C1 segment of cervical spinal cord (tissue), 14 donors: ENCODE results near the gene CCDC63.
"Not testable (repeated sequence)": the region's sequence is repeated elsewhere in the genome, so short reads cannot be mapped to it uniquely, and the experiment has no call there.

ENCODE experiments used
- DNase-seq, 14 donors: peaks; one replicate each; lab custom pipeline; 2025; lab: John Stamatoyannopoulos, UW

Gene CCDC63

DNA sequence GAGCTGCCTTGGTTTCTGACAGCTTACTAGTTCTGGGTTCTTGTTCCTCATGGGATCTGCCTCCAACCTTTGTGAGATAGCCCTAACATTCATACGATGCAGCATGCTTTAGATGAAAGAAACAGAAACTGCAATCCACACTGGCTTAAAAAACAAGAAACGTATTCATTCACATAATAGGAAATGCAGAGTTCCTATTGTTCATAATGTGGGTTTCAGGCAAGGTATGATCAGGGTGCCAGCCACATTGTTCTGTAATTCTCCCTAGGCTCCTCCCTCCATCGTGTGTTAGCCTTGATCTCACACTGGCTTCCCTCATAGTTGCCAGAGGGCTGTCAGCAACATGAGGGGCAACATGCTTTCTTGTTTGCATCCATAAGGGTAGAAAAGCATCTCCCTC lies 2.7 kb upstream of the CCDC63 start:
- DNase-seq: no peak

DNA sequence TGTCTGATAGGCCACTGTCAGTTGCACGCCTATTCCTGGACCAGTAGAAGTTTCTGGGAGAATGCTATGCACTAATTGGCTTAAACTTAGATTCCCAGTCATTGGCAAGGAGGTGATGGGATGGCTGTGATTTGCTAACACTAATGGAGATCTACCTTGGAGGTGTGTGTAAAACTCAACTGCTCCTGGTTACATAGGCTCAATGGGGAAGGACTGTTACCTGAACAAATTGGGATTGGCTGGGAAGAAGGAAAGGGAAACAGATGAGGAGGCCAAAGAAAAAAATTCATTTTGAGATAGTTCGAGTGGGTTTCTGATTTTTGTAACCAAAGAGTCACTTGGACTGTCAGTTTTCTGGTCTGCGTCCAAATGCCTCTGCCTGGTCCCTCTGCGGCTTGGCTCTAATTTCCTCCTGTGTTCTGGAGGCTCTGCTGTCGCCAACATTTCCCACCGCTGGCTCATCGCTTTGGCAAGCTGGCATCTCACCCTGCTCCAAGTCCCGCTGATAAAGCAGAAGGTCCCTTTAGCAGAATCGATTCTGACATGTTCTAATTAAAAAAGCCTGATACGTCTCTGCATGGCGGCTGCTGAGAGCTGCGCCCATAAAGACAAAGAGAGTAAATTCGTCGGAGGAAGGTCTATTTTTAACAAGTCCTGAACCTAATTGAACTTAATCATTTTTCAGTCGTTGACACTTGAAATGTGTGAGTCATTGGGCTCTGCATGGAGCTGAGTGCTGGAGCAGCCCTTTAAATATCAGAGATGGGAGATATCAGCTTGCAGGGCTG lies 2.0 kb upstream of the CCDC63 start:
- peak in 3 of 14 donors; percentile 1 to 15 (median 12) for DNase-seq

DNA sequence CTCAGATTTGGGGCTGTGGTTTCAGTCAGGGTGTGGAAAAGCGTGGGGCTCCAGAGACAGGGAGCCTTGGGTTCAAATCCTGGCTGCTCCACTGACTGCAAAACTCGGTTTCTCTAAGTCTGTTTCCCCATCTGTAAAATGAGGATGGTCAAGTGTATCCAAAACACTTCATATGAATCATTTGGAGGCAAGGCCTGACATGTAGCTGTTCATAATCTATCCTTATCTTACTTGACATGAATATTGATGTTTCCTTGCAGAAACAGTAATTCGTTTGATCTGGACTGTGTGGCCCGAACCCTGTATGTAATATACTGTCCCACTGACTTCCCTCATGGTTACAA lies 1.5 kb upstream of the CCDC63 start:
- DNase-seq: no peak

DNA sequence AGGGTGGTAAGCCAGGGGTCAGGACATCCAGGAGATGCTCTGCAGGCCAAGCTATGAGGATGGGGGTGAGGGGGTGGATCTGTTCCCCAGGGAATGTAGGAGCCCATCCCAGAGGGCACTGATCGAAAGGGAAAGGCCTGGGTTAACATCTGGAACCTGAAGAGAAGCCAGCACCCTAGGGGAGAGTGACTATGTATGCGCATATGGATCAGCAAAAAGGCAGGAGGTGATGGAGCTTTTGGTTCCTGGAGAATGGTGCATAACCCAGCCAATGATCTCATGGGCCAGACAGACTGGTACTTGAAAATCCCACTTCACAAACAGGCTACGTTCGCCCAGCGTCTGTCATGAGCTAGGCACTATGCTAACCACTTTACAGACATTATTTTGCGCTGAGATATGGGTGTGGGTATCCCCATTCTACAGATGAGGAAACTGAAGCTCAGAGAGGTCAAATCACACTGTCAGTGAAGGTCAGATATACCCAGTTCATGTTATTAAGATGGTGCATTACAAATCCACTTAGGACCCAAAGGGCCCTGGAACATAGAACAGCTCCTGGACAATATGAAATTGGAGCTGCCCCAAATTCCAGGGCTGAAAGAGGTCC lies 1.6 kb downstream of the CCDC63 start:
- no peak for DNase-seq

DNA sequence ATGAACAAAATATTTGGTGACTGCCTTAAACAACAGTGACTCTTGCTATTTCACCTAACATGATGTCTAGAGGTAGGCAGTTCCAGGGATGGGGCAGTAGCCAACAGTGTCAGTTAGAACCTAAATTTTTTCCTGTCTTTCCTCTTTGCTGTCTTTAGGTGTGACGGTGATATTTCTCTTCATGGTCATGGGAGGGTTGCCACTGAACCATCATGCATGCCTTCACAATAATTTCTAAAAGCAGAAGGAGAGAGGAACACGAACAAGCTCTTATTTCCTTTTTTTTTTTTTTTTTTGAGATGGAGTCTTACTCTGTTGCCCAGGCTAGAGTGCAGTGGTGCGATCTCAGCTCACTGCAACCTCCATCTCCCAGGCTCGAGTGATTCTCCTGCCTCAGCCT lies 2.4 kb downstream of the CCDC63 start:
- DNase-seq: no peak

DNA sequence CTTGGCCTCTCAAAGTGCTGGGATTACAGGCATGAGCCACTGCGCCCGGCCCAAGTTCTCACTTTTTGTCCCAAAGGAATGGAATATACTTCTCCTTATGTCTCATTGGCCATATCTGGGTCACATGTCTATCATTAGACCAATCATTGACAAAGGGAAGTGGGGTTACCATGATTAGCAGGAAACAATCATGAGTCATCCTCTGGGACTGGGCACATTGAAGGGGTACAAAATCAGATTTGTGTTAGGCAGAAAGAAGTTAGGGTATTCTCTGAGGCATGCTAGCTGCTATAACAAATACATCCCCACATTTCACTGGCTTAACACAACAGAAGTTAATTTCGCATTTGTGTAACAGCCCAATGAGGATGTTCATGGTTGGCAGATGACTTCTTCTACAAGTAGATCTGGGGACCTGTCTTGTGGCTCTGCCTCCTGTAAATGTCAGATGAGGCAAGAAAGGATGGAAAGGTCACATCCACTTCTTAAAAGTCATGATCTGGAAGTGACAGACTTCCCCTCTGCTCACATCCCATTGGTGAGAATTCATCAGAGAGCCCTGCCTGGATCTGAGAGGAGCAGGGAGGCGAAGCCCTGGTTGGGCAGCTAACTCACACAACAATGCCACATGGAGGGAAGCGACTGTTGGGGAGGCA lies 3.1 kb downstream of the CCDC63 start:
- no peak for DNase-seq

DNA sequence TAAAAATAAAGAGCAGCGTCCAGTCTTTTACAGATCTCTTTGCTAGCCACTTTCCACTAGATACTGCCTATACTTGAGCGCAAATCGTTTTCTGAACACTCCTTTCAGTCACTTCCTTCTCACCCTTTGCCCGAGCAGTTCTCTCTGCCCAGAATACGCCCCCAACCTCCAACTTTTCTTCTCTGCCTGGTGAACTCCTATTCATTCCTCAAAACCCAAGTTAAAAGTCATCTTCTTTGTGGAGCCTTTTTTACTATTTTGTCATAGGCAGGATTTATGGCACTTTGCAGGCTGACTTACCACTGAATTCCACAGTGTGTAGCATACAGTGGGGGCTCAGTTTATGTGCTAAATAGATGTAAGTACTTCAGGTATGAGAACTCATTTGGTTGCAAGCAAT lies 4.0 kb downstream of the CCDC63 start:
- no peak for DNase-seq

DNA sequence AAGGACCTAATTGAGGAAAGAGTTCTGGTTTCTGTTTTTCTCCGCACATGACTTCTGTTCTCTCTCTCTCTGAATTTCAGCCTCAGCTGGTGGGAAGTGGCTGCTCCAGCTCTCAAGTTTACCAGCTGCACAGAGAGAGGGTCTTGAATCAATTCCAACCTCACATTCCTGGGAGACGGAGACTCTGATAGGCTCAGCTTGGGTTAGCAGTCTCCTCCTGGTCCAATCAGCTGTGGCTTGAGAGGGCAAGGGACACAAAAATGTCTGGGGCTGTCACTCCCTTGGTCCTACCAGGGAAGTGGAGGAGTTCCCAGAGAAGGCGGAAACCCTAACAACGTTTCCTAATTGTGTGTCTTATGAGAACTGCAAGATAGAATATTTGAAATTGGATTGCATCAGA lies 7.0 kb downstream of the CCDC63 start:
- DNase-seq: no peak

DNA sequence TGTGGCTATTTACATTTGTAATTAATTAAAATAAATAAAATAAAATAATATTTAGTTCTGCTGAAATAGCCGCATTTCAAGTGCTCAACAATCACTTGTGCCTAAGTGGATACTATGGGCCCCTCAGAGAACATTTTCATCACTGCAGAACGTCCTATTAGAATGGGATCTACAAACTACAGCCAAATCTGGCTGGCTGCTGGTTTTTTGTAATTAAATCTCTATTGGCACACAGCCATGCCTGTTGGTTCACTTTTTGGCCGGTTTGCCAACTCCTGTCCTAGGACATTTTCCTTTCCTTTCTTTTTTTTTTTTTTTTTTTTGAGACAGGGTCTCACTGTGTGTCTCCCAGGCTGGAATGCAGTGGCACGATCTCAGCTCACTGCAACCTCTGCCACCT lies 9.8 kb downstream of the CCDC63 start:
- DNase-seq: no peak

DNA sequence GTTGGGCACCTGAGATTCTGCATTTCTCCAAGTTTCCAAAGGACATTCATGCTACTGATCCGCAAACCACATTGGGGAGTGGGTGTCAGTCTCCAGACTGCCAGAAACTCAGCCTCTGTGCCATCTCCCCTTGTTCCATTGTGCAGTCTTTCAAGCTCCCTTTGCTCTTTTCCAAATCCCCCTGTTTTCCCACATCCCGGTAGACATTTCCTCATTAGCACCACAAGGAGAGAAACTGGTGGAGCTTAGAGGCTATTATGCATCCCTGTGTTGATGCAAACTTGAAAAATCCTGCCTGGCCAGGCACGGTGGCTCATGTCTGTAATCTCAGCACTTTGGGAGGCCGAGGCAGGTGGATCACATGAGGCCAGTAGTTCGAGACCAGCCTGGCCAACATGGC lies 10.7 kb downstream of the CCDC63 start:
- DNase-seq: no peak

DNA sequence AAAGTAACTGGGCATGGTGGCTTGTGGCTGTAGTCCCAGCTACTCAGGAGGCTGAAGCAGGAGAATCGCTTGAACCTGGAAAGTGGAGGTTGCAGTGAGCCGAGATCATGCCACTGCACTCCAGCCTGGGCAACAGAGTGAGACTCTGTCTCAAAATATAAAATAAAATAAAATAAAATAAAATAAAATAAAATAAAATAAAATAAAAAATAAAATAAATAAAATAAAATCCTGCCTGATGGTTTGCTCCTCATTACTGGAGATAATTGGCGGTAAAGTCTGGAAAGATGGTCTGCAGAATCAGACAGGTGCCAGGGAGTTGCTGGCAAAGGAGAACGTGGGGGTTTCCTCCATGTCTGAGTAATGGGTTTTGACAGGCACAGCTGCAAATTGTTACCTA lies 11.2 kb downstream of the CCDC63 start:
- DNase-seq: not testable (repeated sequence)

DNA sequence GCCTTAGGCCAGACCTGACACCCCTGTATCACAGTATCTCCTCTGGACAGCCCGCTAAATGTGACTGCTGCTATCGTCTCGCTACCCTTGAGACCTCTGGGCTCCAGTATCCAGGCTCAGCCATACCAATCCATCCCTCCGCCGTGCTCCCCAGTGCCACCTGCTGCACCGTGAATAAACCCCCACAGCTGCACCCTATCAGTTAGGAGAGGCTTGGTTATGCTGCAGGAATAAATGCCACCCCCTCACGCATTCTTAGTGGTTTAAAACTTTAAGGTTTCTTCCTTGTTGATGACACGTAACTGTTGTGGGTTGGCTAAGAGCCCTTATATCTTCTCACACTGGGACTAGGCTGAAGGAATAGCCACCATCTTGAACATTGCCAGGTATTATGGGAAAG lies 12.1 kb downstream of the CCDC63 start:
- DNase-seq: no peak

DNA sequence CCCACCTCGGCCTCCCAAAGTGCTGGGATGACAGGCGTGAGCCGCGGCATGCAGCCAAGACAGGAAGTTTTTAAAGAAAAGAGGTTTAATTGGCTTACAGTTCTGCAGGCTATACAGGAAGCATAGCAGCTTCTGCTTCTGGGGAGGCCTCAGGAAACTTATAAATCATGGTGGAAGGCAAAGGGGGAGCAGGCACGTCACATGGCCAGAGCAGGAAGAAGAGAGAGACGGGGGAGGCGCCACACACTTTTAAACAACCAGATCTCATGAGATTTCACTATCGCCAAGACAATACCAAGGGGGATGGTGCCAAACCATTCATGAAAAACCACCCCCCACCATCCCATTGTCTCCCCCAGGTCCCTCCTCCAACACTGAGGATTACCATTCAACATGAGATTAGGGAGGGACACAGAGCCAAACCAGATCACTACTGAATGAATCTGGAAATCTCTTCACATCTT lies 14.1 kb downstream of the CCDC63 start:
- no peak for DNase-seq

DNA sequence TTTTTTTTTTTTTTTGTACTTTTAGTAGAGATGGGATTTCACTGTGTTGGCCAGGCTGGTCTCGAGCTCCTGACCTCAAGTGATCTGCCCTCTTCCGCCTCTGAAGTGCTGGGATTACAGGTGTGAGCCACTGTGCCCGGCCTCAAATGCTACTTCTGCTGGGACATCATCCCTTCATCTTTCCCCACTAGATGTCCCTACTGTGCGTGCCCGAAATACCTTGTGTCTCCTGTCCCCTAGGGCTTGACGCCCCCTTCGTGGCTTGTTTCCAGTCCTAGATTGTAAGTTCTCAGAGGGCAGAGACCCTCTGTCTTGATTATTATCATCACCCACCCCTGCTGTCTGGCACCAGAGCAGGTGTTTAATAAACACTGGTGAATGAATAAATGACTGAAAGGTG lies 14.9 kb downstream of the CCDC63 start:
- DNase-seq: no peak

DNA sequence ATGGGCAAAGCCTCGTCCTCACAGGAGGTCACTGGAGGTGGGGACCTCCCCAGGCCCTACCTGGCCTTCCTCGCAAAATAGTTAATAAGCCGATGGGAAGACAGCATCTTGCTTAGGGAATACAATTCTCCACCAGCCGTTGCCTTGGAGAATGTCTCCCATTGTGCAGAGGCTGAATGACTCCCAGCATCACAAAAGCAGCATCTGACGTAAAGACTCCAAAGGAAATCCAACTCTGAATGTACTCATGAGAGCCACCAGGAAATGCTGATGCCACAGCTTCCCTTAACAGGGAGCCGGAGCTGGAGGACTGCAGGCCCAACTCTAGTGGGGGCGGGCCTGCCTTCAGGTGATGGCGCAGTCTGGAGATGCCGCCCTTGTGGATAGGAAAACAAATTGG lies 15.5 kb downstream of the CCDC63 start:
- no peak for DNase-seq

DNA sequence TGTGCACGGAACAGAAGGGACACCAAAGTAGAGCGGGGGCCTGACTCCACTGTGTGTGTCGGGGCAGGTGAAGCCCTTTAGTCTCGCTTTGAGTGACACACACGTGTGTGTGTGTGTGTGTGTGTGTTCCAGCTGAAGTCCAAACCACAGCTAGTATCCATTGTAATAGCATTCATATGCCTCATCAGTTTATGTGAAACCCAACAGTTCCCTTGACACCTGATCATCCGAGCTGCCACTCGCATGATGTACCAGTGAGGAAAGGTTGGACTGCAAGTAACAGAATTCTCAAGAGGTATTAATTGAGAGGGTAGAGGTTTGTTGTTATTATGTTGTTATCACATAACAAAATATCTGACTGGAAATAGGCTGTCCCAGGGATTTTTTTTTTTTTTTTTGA lies 16.4 kb downstream of the CCDC63 start:
- no peak for DNase-seq

DNA sequence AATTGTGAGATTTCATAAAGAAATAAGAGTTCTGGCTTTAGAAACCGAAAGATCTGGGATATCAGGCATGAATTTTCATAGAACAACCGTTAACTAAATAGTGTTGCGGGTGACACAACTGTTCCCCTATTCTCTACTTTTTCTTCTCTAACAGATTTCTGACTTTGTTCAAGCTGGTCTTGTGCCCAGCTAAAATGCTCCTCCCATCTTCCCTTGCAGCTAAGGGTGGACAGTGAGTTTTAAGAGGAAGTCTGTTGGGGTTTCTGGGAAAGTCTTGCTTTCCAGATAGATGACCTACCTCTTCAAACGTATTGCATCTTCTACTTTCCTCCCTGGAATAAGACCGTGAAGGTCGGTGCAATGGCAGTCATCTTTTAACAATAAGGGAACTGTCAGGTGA lies 18.7 kb downstream of the CCDC63 start:
- no peak for DNase-seq

DNA sequence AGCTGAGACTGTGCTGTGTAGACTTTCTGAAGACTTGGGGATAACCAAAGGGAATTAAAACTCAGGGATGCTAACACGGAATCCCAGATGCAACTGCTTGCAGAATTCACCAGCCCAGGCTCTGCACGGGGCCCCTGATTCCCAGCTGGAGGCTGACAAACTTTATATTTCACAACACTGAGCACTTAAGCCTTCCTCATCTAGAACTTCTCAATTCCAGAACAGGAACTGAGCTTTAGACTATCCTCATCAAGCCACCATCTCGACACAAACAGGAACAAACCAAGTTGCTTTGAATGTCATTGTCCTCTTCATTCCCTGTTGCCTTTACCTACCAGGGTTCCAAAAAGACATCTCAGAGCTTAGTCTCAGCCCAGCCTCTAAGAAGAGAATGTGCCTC lies 22.2 kb downstream of the CCDC63 start:
- peak in 1 of 14 donors; percentile 2 for DNase-seq

DNA sequence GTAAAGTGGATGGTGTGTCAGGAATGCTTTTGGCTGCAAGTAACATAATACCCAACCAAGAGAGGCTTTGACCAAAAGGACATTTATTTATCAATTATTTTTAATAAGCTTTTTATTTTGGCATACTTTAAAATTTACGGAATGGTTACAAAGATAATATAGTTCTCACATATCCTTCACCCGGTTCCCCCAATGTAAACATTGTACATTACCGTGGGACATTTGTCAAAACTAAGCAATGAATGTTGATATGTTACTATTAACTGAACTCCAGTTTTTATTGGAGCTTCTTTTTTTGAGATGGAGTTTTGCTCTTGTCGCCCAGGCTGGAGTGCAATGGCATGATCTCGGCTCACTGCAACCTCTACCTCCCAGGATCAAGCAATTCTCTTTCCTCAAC lies 23.0 kb downstream of the CCDC63 start:
- no peak for DNase-seq

DNA sequence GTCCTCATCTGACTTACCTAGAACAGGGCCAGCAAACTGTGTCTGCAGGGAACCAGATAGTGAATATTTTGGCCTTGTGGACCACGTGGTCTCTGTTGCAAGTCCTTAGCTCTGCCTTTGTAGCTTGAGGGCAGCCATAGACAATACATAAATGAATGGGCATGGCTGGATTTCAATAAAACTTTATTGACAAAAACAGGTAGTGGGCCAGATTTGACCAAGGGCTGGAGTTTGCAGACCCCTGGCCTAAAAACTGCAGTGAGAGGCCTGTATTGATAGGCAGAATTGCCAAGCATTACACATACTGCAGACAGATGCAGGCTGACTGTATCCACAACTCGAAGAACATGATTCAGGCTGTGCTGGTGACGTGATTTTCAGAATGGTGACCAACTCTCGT lies 25.3 kb downstream of the CCDC63 start:
- DNase-seq: no peak

DNA sequence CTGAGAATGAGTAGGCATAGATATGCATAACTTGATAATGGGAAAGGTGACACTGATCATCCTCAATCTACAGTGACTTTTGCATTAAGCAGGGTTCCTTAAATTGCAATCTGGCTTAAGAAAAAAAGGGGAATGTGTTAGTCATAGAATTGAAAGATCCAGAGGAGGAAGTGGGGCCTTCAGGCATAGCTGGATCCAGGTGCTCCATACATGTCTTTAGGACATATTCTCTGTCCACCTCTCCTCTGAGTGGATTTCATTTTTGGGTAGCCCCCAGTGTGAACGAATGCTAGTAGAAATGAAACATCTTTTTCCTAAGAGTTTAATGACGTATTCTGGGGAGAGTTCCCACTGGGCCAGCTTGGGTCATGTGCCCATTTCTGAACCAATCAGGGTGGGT lies 27.6 kb downstream of the CCDC63 start:
- DNase-seq: no peak

DNA sequence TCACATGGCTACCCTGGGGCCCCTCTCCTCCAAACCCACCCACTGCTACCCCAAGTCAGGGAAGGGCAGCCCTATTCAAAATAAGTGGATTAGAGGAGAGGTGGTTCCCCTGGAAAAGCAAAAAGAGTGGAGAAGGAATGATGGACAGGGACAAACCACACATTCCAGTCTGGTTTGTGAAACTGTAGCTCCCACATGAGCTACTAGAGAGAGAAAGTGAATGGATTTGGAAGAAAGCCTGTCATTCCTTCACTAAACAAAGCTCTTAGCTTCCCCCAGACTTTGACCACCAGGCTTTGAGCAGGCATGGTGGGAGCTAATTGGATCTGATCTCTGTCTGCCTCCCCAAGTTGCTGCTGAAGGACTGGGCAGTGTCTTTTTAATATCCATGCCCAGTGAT lies 28.0 kb downstream of the CCDC63 start:
- DNase-seq: no peak

DNA sequence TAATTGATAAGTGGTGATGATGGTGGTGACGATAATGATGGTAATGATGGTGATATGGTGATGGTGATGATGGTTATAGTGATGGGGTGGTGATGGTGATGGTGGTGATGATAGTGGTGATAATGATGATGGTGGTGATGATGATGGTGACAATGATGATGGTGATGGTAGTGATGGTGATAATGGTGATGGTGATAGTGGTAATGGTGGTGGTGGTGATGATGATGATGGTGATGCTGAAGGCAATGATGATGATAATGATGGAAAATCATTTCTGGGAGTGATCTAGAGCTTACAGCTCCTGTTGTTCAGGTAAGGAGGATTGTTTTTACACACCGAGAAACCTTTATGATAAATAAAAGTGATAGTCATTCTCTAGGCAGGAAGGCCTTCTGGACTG lies 33.9 kb downstream of the CCDC63 start:
- no peak for DNase-seq
